K562 (cell line): ENCODE data around the gene P2RX5. TPM values are rescaled to one million over a fixed set of nuclear protein-coding genes. Genes with fewer than 3 reads are reported as not detected.
A peak's percentile ranks its signal among the peaks of the same experiment; 100 is the strongest.

Experiments
- CGGBP1 ChIP-seq: fragments of 250-450 bp; sonication (Bioruptor Pico); IDR thresholded peaks from 2 replicates; pipeline ENCODE4 v1.9.0; 2021; ENCODE audit warnings: mild to moderate bottlenecking
- ETV5 ChIP-seq: sonication (generic); formaldehyde crosslinking; IDR thresholded peaks from 2 replicates; pipeline ENCODE4 v1.4.0; 2020; ENCODE audit warnings: low read depth, mild to moderate bottlenecking, missing genetic modification reagents
- IRF2 ChIP-seq: sonication (generic); formaldehyde crosslinking; IDR thresholded peaks from 2 replicates; pipeline ENCODE4 v1.8.1; 2022; ENCODE audit warnings: mild to moderate bottlenecking, missing genetic modification reagents
- MIER1 ChIP-seq: fragments of 450-650 bp; IDR thresholded peaks from 2 replicates; pipeline ENCODE4 v1.6.1; 2016; ENCODE audit warnings: antibody characterized with exemption, mild to moderate bottlenecking, low read depth
- MLX ChIP-seq, 2 experiments: fragments of 450-650 bp in 1 of 2; sonication (generic) in 1 of 2; formaldehyde crosslinking; conservative IDR thresholded peaks; 2 replicates each; pipeline versions ENCODE4 v1.4.0 to v1.8.1; 2020 to 2022; ENCODE audit warnings: mild to moderate bottlenecking in 1 of 2, missing genetic modification reagents in 1 of 2
- MXD1 ChIP-seq: fragments of 250-450 bp; sonication (Bioruptor Pico); IDR thresholded peaks from 2 replicates; pipeline ENCODE4 v1.8.0; 2021; ENCODE audit warnings: borderline replicate concordance, mild to moderate bottlenecking, moderate library complexity; ENCODE audit not compliant: poor library complexity, severe bottlenecking
- NR3C1 ChIP-seq: sonication (generic); formaldehyde crosslinking; IDR thresholded peaks from 2 replicates; pipeline ENCODE4 v1.8.1; 2022; ENCODE audit warnings: missing genetic modification reagents
- POLR3A ChIP-seq: IDR thresholded peaks from 2 replicates; pipeline ENCODE4 v1.6.1; 2011; ENCODE audit warnings: borderline replicate concordance, mild to moderate bottlenecking, moderate library complexity; ENCODE audit not compliant: insufficient read length, insufficient read depth; ENCODE audit errors: extremely low read depth
- POLR3G ChIP-seq: IDR thresholded peaks from 2 replicates; pipeline ENCODE4 v1.6.1; 2011; ENCODE audit not compliant: insufficient read length, insufficient replicate concordance; ENCODE audit errors: extremely low read depth
- RBM34 ChIP-seq: fragments of 200-400 bp; formaldehyde crosslinking; IDR thresholded peaks from 2 replicates; pipeline ENCODE4 v1.6.1; 2018; ENCODE audit warnings: low read length, borderline replicate concordance; ENCODE audit not compliant: insufficient read depth
- RCOR1 ChIP-seq, 2 experiments: IDR thresholded peaks; 2 replicates each; pipeline ENCODE4 v1.6.1; 2012; ENCODE audit warnings: low read depth in 2 of 2, low read length in 2 of 2, borderline replicate concordance in 1 of 2, improper control_type of control experiment in 1 of 2
- SIN3A ChIP-seq, 2 experiments: fragments of 150-350 bp in 1 of 2; IDR thresholded peaks; 2 replicates each; pipeline ENCODE4 v1.6.1; 2011 to 2016; ENCODE audit warnings: borderline replicate concordance in 2 of 2, low read depth in 2 of 2, low read length in 2 of 2, mild to moderate bottlenecking in 2 of 2, moderate library complexity in 2 of 2; ENCODE audit not compliant: control insufficient read depth in 1 of 2
- SREBF2 ChIP-seq: sonication (generic); formaldehyde crosslinking; IDR thresholded peaks from 2 replicates; pipeline ENCODE4 v1.4.0; 2020; ENCODE audit warnings: mild to moderate bottlenecking, missing genetic modification reagents
- TFE3 ChIP-seq: fragments of 450-650 bp; formaldehyde crosslinking; IDR thresholded peaks from 2 replicates; pipeline ENCODE4 v1.4.0; 2020; ENCODE audit warnings: mild to moderate bottlenecking, mixed read lengths
- ZBTB34 ChIP-seq: fragments of 250-450 bp; sonication (Bioruptor Pico); IDR thresholded peaks from 2 replicates; pipeline ENCODE4 v1.8.0; 2021; ENCODE audit warnings: mild to moderate bottlenecking, moderate library complexity
- ZNF23 ChIP-seq: fragments of 250-450 bp; sonication (Bioruptor Pico); IDR thresholded peaks from 2 replicates; pipeline ENCODE4 v1.4.0; 2020; ENCODE audit warnings: mild to moderate bottlenecking
- ZNF239 ChIP-seq: fragments of 250-450 bp; sonication (Bioruptor Pico); IDR thresholded peaks from 2 replicates; pipeline ENCODE4 v1.4.0; 2020; ENCODE audit warnings: mild to moderate bottlenecking
- ZNF445 ChIP-seq: fragments of 250-450 bp; sonication (Bioruptor Pico); IDR thresholded peaks from 2 replicates; pipeline ENCODE4 v1.4.0; 2020; ENCODE audit warnings: low read depth, mild to moderate bottlenecking, moderate library complexity
- ZNF586 ChIP-seq: fragments of 450-650 bp; formaldehyde crosslinking; conservative IDR thresholded peaks from 2 replicates; pipeline ENCODE4 v1.4.0; 2020; ENCODE audit warnings: mild to moderate bottlenecking, moderate library complexity
- ZNF644 ChIP-seq: fragments of 200-800 bp; sonication (Bioruptor generic); IDR thresholded peaks from 2 replicates; pipeline ENCODE4 v1.6.1; 2016; ENCODE audit warnings: low read depth, missing genetic modification characterization, missing compliant biosample characterization
- ZNF778 ChIP-seq: fragments of 450-650 bp; formaldehyde crosslinking; IDR thresholded peaks from 2 replicates; pipeline ENCODE4 v1.4.0; 2020; ENCODE audit warnings: mild to moderate bottlenecking, moderate library complexity
- ZNF79 ChIP-seq: fragments of 250-450 bp; sonication (Bioruptor Pico); IDR thresholded peaks from 2 replicates; pipeline ENCODE4 v1.4.0; 2020; ENCODE audit warnings: low read depth, mild to moderate bottlenecking, moderate library complexity
- polyA plus RNA-seq, 8 experiments: library from polyadenylated mRNA; depleted of rRNA in 4 of 8; stranded (reverse) in 5 of 8; unstranded in 3 of 8; fragments of >200 nt; fragmentation: Nextera tagmentation in 2 of 8; fragmentation: Illumina TruSeq in 1 of 8; extraction: Ambion mirVana in 2 of 8; extraction: Trizol in 1 of 8; gene quantifications; 2 replicates each; pipeline versions ENCODE4 v1.2.1 to v1.2.3, GENCODE V29; 2011 to 2014; ENCODE audit warnings: inconsistent platforms in 1 of 8, missing spikeins in 1 of 8
- total RNA-seq, 7 experiments: library from RNA; depleted of rRNA in 6 of 7; stranded (reverse); fragments of >200 nt in 6 of 7; fragmentation: Illumina TruSeq in 2 of 7; extraction: Trizol in 2 of 7; gene quantifications; 2 replicates each; pipeline versions ENCODE4 v1.2.1 to v1.2.3, GENCODE V29; 2011 to 2021; ENCODE audit warnings: low replicate concordance in 1 of 7

The P2RX5 gene
- total and polyA plus RNA-seq, 9 of the 15 experiments (the other 6 are each of a cell fraction or from before 2014, with no cell fraction given) = 0.31 to 4.0 (median 1.3) TPM

GRCh38 chr17:3668279-3669084 is 27.5 kb downstream of the P2RX5 start, which contains the start of the genes EMC6 and TAX1BP3 (continued):
- no peak for TF ChIP-seq CGGBP1
- TF ChIP-seq IRF2 (CRISPR knock-in tag) = no peak
- TF ChIP-seq NR3C1 (CRISPR knock-in tag) = no peak
- no peak for TF ChIP-seq SIN3A (IDR thresholded peaks at IDR 0.05; ENCODE audit: borderline replicate concordance in 2 of 2, control insufficient read depth in 1 of 2, low read depth in 2 of 2, low read length in 2 of 2)
- TF ChIP-seq POLR3A = no peak
- TF ChIP-seq MXD1 (CRISPR knock-in tag) = no peak
- no peak for TF ChIP-seq MLX (CRISPR knock-in tag; conservative IDR thresholded peaks at IDR 0.05)
- no peak for TF ChIP-seq RBM34
- peak in 1 of 2 experiments; percentile 13; a peak in 1 of 4 replicates for TF ChIP-seq RCOR1 (IDR thresholded peaks at IDR 0.05; ENCODE audit: borderline replicate concordance in 1 of 2, low read depth in 2 of 2, low read length in 2 of 2)
- TF ChIP-seq ZNF445 (CRISPR knock-in tag) = no peak
- TF ChIP-seq ZBTB34 (CRISPR knock-in tag) = no peak
- no peak for TF ChIP-seq ZNF239
- TF ChIP-seq ZNF79 (CRISPR knock-in tag) = no peak
- TF ChIP-seq ETV5 (CRISPR knock-in tag) = no peak
- no peak for TF ChIP-seq SREBF2
- no peak for TF ChIP-seq ZNF644 (tag)
- no peak for TF ChIP-seq ZNF778 (CRISPR knock-in tag)
- TF ChIP-seq TFE3 = no peak
- TF ChIP-seq POLR3G = no peak
- no peak for TF ChIP-seq ZNF586
- TF ChIP-seq MIER1 = no peak
- no peak for TF ChIP-seq ZNF23 (CRISPR knock-in tag)
